Smooth muscle cell (in vitro differentiated cells): Measurements from ENCODE around the gene KIF18B. TPM values are rescaled to one million over a fixed set of nuclear protein-coding genes. Genes with fewer than 3 reads are reported as not detected.

Experiments
- DNase-seq: peaks from one replicate; lab custom pipeline; 2025; ENCODE audit not compliant: unreplicated experiment; lab: John Stamatoyannopoulos, UW
- H2AFZ ChIP-seq: fragments of 200-600 bp; sonication (generic); 2 replicates; pipeline ENCODE4 v1.6.0; 2016; ENCODE audit warnings: antibody characterized with exemption, low read depth, mild to moderate bottlenecking
- H3F3A ChIP-seq: fragments of 200-600 bp; sonication (generic); 2 replicates; pipeline ENCODE4 v1.6.0; 2017; ENCODE audit warnings: antibody characterized with exemption, low read depth
- H3K27ac ChIP-seq: fragments of 200-600 bp; sonication (generic); 2 replicates; pipeline ENCODE4 v1.5.1; 2016; ENCODE audit warnings: low read depth, mild to moderate bottlenecking
- H3K27me3 ChIP-seq: fragments of 200-600 bp; sonication (generic); 2 replicates; pipeline ENCODE4 v1.6.1; 2016; ENCODE audit warnings: low read depth, mild to moderate bottlenecking
- H3K36me3 ChIP-seq: fragments of 200-600 bp; sonication (generic); 2 replicates; pipeline ENCODE4 v1.5.1; 2016; ENCODE audit warnings: low read depth
- H3K4me1 ChIP-seq: fragments of 200-600 bp; sonication (generic); 2 replicates; pipeline ENCODE4 v1.5.1; 2016; ENCODE audit warnings: low read depth
- H3K4me2 ChIP-seq: fragments of 200-600 bp; sonication (generic); 2 replicates; pipeline ENCODE4 v1.6.0; 2016; ENCODE audit warnings: mild to moderate bottlenecking
- H3K4me3 ChIP-seq: fragments of 200-600 bp; sonication (generic); 2 replicates; pipeline ENCODE4 v1.5.1; 2016; ENCODE audit warnings: mild to moderate bottlenecking
- H3K79me2 ChIP-seq: fragments of 200-600 bp; sonication (generic); 2 replicates; pipeline ENCODE4 v1.6.0; 2016; ENCODE audit warnings: low read depth, mild to moderate bottlenecking
- H3K9ac ChIP-seq: fragments of 200-600 bp; sonication (generic); 2 replicates; pipeline ENCODE4 v1.6.0; 2016; ENCODE audit warnings: low read depth
- H3K9me3 ChIP-seq: fragments of 200-600 bp; sonication (generic); replicated peaks from 2 replicates; pipeline ENCODE4 v1.5.1; 2016; ENCODE audit warnings: low read depth
- H4K20me1 ChIP-seq: fragments of 200-600 bp; sonication (generic); 2 replicates; pipeline ENCODE4 v1.6.0; 2016; ENCODE audit warnings: low read depth
- CTCF ChIP-seq: fragments of 200-600 bp; sonication (generic); IDR thresholded peaks from 2 replicates; pipeline ENCODE4 v1.5.1; 2017; ENCODE audit warnings: borderline replicate concordance, mild to moderate bottlenecking, antibody characterized with exemption; ENCODE audit not compliant: insufficient read depth, poor library complexity, severe bottlenecking
- WGBS: methylation state at CpG from one replicate; pipeline ENCODE4 v1.1.7; 2016; ENCODE audit warnings: low lambda C conversion rate; 5-methylcytosine and 5-hydroxymethylcytosine counted together
- polyA plus RNA-seq: library from polyadenylated mRNA; unstranded; fragments of >200 nt; fragmentation: Nextera tagmentation; extraction: Ambion mirVana; gene quantifications from 2 replicates; pipeline ENCODE4 v1.2.1, GENCODE V29; 2016
- total RNA-seq: library from RNA; depleted of rRNA; stranded (reverse); fragments of >200 nt; gene quantifications from 2 replicates; pipeline ENCODE4 v1.2.3, GENCODE V29; 2014

The KIF18B gene
- total and polyA plus RNA-seq, 2 experiments from 2014 or later = 2.7 to 3.4 TPM

- Histone ChIP-seq H3K79me2 (no peaks in the 10 kb centered on the region), H3K27ac (peak overlapping the region; percentile 63), H4K20me1 (no peaks in the 10 kb centered on the region), H2AFZ (no peak overlapping the region), H3K9me3 (no peaks in the 10 kb centered on the region), H3K9ac (no peak overlapping the region), H3F3A (peaks cover 11% of the 10 kb centered on the region), H3K36me3 (no peaks in the 10 kb centered on the region), H3K27me3 (peaks cover 11% of the 10 kb centered on the region), H3K4me1 (no peaks in the 10 kb centered on the region), H3K4me3 (no peak overlapping the region), H3K4me2 (peak overlapping the region; percentile 73)
- no peak for TF ChIP-seq CTCF
- WGBS = 94% methylated on average over 10 of the region's 10 CpGs
- no peak for DNase-seq
Measured at GRCh38 chr17:44908761-44909326, 38.7 kb downstream of the KIF18B start.

GRCh38 chr17:44907729-44908470, 39.7 kb downstream of the KIF18B start:
- 90% methylated on average over 11 of the region's 11 CpGs for WGBS

GRCh38 chr17:44906763-44907728, 40.5 kb downstream of the KIF18B start:
- H3K4me3 ChIP-seq = no peak overlapping the region
- no peak for TF ChIP-seq CTCF
- H3F3A ChIP-seq = peaks cover 11% of the 10 kb centered on the region
- no peaks in the 10 kb centered on the region for H3K36me3 ChIP-seq
- no peaks in the 10 kb centered on the region for H3K4me1 ChIP-seq
- peak overlapping the region; percentile 66 for H3K4me2 ChIP-seq
- 62% methylated on average over 18 of the region's 18 CpGs for WGBS
- no peak for DNase-seq
- no peaks in the 10 kb centered on the region for H4K20me1 ChIP-seq
- H3K27me3 ChIP-seq = peaks cover 4% of the 10 kb centered on the region
- no peaks in the 10 kb centered on the region for H3K9me3 ChIP-seq
- peak overlapping the region; percentile 3 for H3K9ac ChIP-seq
- H3K79me2 ChIP-seq = no peaks in the 10 kb centered on the region
- H3K27ac ChIP-seq = peak overlapping the region; percentile 64
- H2AFZ ChIP-seq = no peak overlapping the region

More at GRCh38 chr17:44907729-44908470, 39.7 kb downstream of the KIF18B start:
- H3K36me3 ChIP-seq = no peaks in the 10 kb centered on the region
- H3K4me2 ChIP-seq = peak overlapping the region; percentile 15
- no peak overlapping the region for H3K9ac ChIP-seq
- DNase-seq = no peak
- no peaks in the 10 kb centered on the region for H4K20me1 ChIP-seq
- H3F3A ChIP-seq = peaks cover 11% of the 10 kb centered on the region
- H3K27ac ChIP-seq = peak overlapping the region; percentile 64
- H3K4me3 ChIP-seq = no peak overlapping the region
- no peak overlapping the region for H2AFZ ChIP-seq
- no peaks in the 10 kb centered on the region for H3K79me2 ChIP-seq
- no peaks in the 10 kb centered on the region for H3K4me1 ChIP-seq
- no peaks in the 10 kb centered on the region for H3K9me3 ChIP-seq
- TF ChIP-seq CTCF = no peak
- H3K27me3 ChIP-seq = peaks cover 8% of the 10 kb centered on the region
